ELR (cell line): ENCODE results near the gene BMI1.

Experiments
- DNase-seq: peaks from one replicate; pipeline ENCODE4 v3.0.0-alpha.2; 2015; ENCODE audit warnings: low read depth

BMI1 gene

GRCh38 chr10:22367471-22367870, 46.6 kb downstream of the BMI1 start:
- DNase-seq: no peak

DNA sequence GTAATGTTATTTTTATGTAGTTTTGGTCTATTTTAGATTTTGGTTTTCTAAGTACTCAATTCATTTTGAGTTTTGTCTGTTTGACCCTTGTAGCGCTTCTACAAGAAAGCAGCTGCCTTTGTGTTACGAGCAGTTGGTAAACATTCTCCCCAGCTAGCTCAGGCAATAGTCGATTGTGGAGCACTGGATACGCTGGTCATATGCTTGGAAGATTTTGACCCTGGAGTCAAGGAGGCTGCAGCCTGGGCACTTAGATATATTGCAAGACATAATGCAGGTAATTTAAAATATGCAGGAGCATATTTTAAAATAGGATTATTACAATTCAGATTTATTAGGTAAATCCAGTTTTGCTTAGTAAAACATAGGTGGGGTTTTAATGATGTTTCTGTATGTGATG, 47.5 kb downstream of the BMI1 start:
- DNase-seq: no peak

DNA sequence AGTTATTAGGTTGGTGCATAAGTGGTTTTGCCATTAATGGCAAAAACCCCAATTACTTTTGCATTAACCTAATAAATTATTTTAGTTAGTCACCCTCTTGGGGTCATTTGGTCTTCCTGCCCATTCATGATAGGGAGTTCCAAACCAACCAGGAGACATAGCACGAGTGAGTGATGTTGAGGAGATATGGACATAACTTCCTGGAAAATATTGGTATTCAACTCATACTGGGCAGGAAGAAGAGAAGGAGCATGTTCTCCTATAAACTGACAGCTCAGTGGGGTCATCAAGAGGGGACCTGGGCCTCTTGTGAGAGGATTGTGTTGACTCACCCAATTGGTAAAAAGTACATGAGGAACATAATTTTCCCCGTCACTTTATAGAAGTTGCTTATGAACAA, 48.1 kb downstream of the BMI1 start:
- no peak for DNase-seq

DNA sequence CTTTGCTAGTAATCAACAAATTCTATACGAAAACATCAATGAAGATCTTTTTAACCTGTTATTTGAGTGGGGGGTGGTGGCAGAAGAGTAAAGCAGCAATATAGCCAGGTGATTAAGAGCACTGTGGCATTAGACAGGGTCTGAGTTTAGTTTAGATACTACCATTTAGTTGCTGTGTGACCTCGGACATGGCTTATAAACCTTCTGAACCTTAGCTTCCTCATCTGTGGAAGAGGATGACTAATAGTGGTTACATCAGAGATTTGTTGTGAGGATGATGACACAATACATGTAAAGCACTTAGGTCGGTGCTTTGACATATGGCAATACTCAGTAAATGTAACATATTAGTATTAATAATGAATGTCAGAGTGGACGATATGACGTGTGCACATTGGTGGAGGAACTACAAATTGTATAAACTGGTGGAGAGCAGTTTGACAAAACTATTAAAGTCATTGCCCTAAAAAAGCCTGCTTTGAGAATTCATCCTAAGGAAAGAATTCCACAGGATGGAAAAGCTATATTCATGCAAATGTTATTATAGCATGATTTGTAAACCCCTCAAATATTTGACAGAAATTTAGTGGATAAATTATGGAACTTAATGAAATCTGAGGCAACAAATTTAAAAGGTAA, 48.7 kb downstream of the BMI1 start:
- DNase-seq: peak; percentile 55

DNA sequence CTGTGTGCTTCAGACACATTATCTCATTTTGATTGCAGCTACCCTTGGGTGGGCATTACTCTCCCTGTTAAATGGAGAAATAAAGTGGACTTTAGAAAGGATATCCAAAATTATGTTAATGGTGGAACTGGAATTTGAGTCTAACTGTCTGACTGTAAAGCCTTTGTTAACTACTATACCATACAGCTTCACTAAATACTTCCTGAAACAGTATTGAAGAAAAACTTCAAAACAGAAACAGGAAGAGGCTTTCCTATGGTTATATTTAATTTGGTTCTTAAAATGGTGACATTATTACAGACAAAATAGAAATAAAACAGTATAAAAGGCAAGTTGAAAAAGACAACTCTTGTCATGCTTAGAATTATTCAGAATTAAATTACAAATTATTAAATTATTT, 49.4 kb downstream of the BMI1 start:
- no peak for DNase-seq

DNA sequence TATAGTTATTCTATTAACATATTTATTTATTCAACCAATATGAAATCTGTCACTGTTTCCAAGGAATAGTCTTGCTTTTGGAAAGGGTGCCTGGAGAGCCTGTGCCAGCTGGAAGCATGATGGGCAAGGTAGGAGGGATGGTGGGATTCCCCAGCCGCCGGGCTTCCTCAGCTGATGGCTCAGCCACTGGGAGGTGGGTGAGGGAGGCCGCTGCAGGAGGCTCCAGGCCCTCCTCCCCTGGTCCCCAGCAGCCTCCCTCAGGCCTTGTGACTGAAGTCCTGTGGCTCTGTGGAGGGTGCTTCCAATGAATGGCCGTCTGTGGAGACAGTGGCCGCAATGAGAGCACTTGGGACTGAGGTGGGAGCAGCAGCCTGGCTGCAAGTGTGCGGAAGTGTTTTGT, 51.4 kb downstream of the BMI1 start:
- DNase-seq: no peak

DNA sequence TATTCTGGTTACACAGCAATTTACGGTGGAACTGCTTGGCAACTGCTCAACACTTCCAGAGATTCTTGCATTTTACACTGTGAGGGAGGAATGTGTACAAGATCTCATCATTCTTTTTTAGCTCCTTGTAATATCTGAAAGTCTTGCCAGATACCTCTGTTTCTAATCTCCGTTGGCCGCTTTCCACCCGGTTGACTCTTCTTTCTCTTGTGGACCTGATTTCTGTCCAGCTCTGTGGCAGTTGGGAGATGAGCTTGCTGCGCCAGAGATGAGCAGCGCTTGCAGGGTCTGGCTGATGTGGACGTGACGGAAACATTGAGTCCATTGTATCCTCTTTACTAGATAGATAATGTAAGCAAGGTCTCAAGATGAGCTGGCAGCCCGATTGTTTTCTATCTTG, 52.0 kb downstream of the BMI1 start:
- DNase-seq: no peak

GRCh38 chr10:22374489-22375126, 53.7 kb downstream of the BMI1 start:
- DNase-seq: no peak

DNA sequence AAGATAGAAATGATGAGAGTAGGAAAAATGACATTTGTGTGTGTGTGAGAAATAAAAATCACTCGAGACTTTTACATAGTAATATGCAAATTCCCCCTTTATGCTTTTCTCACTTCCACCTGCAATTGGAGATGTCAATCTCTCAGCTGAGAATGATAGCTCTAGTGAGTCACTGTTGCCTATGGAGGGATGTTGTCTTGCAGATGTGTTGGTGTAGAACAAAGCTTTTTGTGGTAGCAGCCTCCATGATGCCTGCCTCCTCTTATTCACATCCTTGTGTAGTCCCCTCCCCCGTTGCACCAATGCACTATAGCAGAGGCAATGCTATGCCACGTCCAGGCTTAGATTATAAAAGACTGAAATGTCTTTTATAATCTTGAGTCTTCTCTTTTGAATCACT, 58.2 kb downstream of the BMI1 start:
- DNase-seq: no peak
